ENCODE results near the gene LAMA5.

DNA sequence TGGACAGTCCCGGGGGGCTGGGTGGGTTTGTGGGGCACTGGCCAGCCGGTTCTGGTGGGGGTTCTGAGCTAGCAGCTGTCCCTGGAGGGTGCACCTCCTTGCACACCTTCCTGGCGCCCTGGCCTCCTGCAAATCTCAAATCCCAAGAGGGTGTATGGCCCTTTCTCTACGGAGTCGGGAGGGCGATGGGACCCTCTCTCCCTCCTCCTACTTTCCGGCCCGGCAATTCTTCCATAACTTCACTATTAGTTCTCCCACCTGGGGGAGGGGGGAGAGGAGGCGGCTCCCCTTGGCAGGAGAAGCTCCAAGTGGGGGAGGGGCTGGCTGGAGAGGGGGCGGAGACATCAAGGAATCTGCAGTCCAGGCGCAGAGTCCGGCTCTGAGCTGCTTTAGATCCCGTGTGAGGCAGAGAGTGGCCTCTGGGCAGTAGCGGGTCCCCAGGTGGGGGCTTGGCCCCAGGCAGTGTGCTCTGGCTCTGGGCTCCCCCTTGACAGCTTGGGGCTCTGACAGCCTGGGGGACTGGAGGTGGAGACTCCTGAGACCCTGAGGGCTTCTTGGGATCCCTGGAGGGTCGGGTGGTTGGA lies 1.4 kb upstream of the LAMA5 start:
- no peak for TF ChIP-seq MEF2A (IDR thresholded peaks at IDR 0.05; ENCODE audit: borderline replicate concordance, low read depth)
- no peak for TF ChIP-seq EP300 (IDR thresholded peaks at IDR 0.05; ENCODE audit: borderline replicate concordance in 1 of 2, low read depth in 1 of 2, low read length in 1 of 2)
- TF ChIP-seq, protein P1, sequence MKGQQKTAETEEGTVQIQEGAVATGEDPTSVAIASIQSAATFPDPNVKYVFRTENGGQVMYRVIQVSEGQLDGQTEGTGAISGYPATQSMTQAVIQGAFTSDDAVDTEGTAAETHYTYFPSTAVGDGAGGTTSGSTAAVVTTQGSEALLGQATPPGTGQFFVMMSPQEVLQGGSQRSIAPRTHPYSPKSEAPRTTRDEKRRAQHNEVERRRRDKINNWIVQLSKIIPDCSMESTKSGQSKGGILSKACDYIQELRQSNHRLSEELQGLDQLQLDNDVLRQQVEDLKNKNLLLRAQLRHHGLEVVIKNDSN (IDR thresholded peaks at IDR 0.05; ENCODE audit: borderline replicate concordance, low read depth) = no peak
- TF ChIP-seq, protein P2, sequence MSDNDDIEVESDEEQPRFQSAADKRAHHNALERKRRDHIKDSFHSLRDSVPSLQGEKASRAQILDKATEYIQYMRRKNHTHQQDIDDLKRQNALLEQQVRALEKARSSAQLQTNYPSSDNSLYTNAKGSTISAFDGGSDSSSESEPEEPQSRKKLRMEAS (IDR thresholded peaks at IDR 0.05; ENCODE audit: low read depth) = no peak
- TF ChIP-seq, protein P3, sequence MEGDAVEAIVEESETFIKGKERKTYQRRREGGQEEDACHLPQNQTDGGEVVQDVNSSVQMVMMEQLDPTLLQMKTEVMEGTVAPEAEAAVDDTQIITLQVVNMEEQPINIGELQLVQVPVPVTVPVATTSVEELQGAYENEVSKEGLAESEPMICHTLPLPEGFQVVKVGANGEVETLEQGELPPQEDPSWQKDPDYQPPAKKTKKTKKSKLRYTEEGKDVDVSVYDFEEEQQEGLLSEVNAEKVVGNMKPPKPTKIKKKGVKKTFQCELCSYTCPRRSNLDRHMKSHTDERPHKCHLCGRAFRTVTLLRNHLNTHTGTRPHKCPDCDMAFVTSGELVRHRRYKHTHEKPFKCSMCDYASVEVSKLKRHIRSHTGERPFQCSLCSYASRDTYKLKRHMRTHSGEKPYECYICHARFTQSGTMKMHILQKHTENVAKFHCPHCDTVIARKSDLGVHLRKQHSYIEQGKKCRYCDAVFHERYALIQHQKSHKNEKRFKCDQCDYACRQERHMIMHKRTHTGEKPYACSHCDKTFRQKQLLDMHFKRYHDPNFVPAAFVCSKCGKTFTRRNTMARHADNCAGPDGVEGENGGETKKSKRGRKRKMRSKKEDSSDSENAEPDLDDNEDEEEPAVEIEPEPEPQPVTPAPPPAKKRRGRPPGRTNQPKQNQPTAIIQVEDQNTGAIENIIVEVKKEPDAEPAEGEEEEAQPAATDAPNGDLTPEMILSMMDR (IDR thresholded peaks at IDR 0.05) = no peak
- TF ChIP-seq, protein P4, sequence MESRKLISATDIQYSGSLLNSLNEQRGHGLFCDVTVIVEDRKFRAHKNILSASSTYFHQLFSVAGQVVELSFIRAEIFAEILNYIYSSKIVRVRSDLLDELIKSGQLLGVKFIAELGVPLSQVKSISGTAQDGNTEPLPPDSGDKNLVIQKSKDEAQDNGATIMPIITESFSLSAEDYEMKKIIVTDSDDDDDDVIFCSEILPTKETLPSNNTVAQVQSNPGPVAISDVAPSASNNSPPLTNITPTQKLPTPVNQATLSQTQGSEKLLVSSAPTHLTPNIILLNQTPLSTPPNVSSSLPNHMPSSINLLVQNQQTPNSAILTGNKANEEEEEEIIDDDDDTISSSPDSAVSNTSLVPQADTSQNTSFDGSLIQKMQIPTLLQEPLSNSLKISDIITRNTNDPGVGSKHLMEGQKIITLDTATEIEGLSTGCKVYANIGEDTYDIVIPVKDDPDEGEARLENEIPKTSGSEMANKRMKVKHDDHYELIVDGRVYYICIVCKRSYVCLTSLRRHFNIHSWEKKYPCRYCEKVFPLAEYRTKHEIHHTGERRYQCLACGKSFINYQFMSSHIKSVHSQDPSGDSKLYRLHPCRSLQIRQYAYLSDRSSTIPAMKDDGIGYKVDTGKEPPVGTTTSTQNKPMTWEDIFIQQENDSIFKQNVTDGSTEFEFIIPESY (IDR thresholded peaks at IDR 0.05; ENCODE audit: borderline replicate concordance, low read depth) = no peak
- TF ChIP-seq SIN3A (IDR thresholded peaks at IDR 0.05; ENCODE audit: borderline replicate concordance, low read depth, low read length) = no peak
- no peak for TF ChIP-seq MXI1 (IDR thresholded peaks at IDR 0.05; ENCODE audit: low read depth, low read length)
- TF ChIP-seq FOXJ3 (CRISPR knock-in tag; IDR thresholded peaks at IDR 0.05) = no peak
- TF ChIP-seq POLR2AphosphoS5 (IDR thresholded peaks at IDR 0.05; ENCODE audit: low read depth, low read length) = 0 out of 2 replicates have a peak, but pooled peaks have one; percentile 1
- no peak for TF ChIP-seq TAF1 (IDR thresholded peaks at IDR 0.05; ENCODE audit: borderline replicate concordance, low read depth, low read length)
- TF ChIP-seq RAD21 (IDR thresholded peaks at IDR 0.05; ENCODE audit: low read length) = no peak
- no peak for TF ChIP-seq NRF1 (IDR thresholded peaks at IDR 0.05; ENCODE audit: low read depth, low read length)
- TF ChIP-seq, protein P5, sequence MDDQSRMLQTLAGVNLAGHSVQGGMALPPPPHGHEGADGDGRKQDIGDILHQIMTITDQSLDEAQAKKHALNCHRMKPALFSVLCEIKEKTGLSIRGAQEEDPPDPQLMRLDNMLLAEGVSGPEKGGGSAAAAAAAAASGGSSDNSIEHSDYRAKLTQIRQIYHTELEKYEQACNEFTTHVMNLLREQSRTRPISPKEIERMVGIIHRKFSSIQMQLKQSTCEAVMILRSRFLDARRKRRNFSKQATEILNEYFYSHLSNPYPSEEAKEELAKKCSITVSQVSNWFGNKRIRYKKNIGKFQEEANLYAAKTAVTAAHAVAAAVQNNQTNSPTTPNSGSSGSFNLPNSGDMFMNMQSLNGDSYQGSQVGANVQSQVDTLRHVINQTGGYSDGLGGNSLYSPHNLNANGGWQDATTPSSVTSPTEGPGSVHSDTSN (IDR thresholded peaks at IDR 0.05) = no peak
